Neural crest cell (in vitro differentiated cells): ENCODE data around the gene TXNDC5. TPM values are rescaled to one million over a fixed set of nuclear protein-coding genes. Genes with fewer than 3 reads are reported as not detected.

Experiments
- DNase-seq: peaks from one replicate; pipeline ENCODE4 v3.0.0; 2021; ENCODE audit warnings: low read depth, mixed read lengths, low spot score
- H3K27ac Mint-ChIP-seq: one replicate; pipeline ENCODE4 v1.8.0; 2021; ENCODE audit warnings: mild to moderate bottlenecking, mixed read lengths; ENCODE audit not compliant: unreplicated experiment
- H3K27me3 Mint-ChIP-seq: 2 replicates; pipeline ENCODE4 v1.8.0; 2021; ENCODE audit warnings: low read depth, mild to moderate bottlenecking, mixed read lengths
- H3K36me3 Mint-ChIP-seq: 2 replicates; pipeline ENCODE4 v1.8.0; 2021; ENCODE audit warnings: low read depth, mild to moderate bottlenecking, mixed read lengths
- H3K4me1 Mint-ChIP-seq: 2 replicates; pipeline ENCODE4 v1.8.0; 2021; ENCODE audit warnings: mixed read lengths
- H3K4me3 Mint-ChIP-seq: one replicate; pipeline ENCODE4 v1.8.0; 2021; ENCODE audit warnings: mild to moderate bottlenecking, mixed read lengths
- H3K9me3 Mint-ChIP-seq: 2 replicates; pipeline ENCODE4 v1.8.0; 2021; ENCODE audit warnings: mixed read lengths
- total RNA-seq: library from RNA; stranded (reverse); gene quantifications from 2 replicates; pipeline ENCODE4 v1.2.1, GENCODE V29; 2021
- TF ChIP-seq, protein P1 (sequence below): fragments of 200-600 bp; sonication (generic); conservative IDR thresholded peaks from 2 replicates; pipeline ENCODE4 v1.5.0; 2021; ENCODE audit warnings: antibody characterized with exemption, mild to moderate bottlenecking

TXNDC5 gene
- total RNA-seq, 1 donor from 2014 or later = 104 TPM

DNA sequence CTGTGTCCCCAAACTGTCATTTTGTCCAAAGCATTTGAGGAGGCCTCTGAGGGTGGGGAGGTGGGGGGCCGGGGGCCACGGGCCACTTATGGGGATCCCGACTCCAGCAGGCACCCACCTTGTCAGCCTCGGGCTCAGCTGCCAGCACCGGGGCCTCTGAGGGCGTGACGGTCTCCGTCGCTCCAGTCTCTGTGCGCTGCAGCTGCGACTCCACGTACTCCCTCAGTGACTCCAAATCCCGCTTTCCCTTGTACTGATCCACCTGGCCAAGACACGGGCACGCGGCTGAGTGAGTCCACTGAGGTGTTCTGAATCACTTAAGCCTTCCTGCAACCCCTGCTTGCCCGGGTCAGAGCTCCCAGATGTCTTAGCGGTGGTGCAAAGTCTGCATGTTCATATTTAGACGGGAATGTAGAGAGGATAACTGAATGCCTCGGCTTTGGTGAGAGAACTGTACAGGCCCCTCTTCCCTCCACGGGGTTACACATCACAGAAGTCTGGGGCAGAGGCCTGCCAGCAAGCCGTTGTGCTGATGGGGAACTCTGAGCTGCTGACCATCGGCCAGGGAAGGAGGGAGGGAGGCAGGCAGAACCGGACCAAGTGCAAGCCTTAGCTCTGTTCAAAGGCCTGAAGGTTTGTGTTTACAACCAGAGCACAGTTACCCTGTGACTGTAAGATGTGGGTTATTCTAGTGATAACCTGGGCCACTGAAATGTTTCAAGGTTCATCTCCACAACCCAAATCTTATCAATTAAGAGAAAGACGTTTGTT lies 21.8 kb downstream of the TXNDC5 start:
- H3K9me3 Mint-ChIP-seq = no peaks in the 10 kb centered on the region

GRCh38 chr6:7887278-7887991 lies 23.2 kb downstream of the TXNDC5 start:
- TF ChIP-seq, protein P1, sequence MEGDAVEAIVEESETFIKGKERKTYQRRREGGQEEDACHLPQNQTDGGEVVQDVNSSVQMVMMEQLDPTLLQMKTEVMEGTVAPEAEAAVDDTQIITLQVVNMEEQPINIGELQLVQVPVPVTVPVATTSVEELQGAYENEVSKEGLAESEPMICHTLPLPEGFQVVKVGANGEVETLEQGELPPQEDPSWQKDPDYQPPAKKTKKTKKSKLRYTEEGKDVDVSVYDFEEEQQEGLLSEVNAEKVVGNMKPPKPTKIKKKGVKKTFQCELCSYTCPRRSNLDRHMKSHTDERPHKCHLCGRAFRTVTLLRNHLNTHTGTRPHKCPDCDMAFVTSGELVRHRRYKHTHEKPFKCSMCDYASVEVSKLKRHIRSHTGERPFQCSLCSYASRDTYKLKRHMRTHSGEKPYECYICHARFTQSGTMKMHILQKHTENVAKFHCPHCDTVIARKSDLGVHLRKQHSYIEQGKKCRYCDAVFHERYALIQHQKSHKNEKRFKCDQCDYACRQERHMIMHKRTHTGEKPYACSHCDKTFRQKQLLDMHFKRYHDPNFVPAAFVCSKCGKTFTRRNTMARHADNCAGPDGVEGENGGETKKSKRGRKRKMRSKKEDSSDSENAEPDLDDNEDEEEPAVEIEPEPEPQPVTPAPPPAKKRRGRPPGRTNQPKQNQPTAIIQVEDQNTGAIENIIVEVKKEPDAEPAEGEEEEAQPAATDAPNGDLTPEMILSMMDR = no peak
- Mint-ChIP-seq H3K27me3 (no peaks in the 10 kb centered on the region), H3K27ac (peak overlapping the region; percentile 35), H3K4me1 (no peaks in the 10 kb centered on the region), H3K36me3 (peaks cover 36% of the 10 kb centered on the region), H3K4me3 (no peak overlapping the region), H3K9me3 (no peaks in the 10 kb centered on the region)
- no peak for DNase-seq

More for the DNA sequence above, 21.8 kb downstream of the TXNDC5 start:
- Mint-ChIP-seq H3K4me1 (no peaks in the 10 kb centered on the region), H3K27me3 (no peaks in the 10 kb centered on the region), H3K36me3 (peaks cover 34% of the 10 kb centered on the region), H3K4me3 (no peak overlapping the region), H3K27ac (no peak overlapping the region)
- DNase-seq = no peak
- TF ChIP-seq, protein P1 = no peak

- no peaks in the 10 kb centered on the region for H3K9me3 Mint-ChIP-seq
- TF ChIP-seq, protein P1 = no peak
- no peak for DNase-seq
- no peaks in the 10 kb centered on the region for H3K4me1 Mint-ChIP-seq
- H3K27me3 Mint-ChIP-seq = no peaks in the 10 kb centered on the region
- no peak overlapping the region for H3K4me3 Mint-ChIP-seq
- peaks cover 39% of the 10 kb centered on the region for H3K36me3 Mint-ChIP-seq
- H3K27ac Mint-ChIP-seq = no peak overlapping the region
Observed at GRCh38 chr6:7886132-7886531, 24.5 kb downstream of the TXNDC5 start.

GRCh38 chr6:7883381-7883780 lies 27.2 kb downstream of the TXNDC5 start:
- no peak overlapping the region for H3K4me3 Mint-ChIP-seq
- no peaks in the 10 kb centered on the region for H3K4me1 Mint-ChIP-seq
- H3K27ac Mint-ChIP-seq = no peak overlapping the region
- H3K9me3 Mint-ChIP-seq = no peaks in the 10 kb centered on the region
- H3K36me3 Mint-ChIP-seq = peaks cover 40% of the 10 kb centered on the region
- TF ChIP-seq, protein P1 = no peak
- no peaks in the 10 kb centered on the region for H3K27me3 Mint-ChIP-seq
- no peak for DNase-seq

- H3K27ac Mint-ChIP-seq = no peak overlapping the region
- H3K4me1 Mint-ChIP-seq = no peaks in the 10 kb centered on the region
- H3K36me3 Mint-ChIP-seq = peaks cover 35% of the 10 kb centered on the region
- TF ChIP-seq, protein P1 = no peak
- H3K27me3 Mint-ChIP-seq = no peaks in the 10 kb centered on the region
- no peak overlapping the region for H3K4me3 Mint-ChIP-seq
- H3K9me3 Mint-ChIP-seq = no peaks in the 10 kb centered on the region
- DNase-seq = no peak
Observed at GRCh38 chr6:7882505-7883257, 27.9 kb downstream of the TXNDC5 start.
